Ecto neural progenitor cell (in vitro differentiated cells): ENCODE results near the gene ORM2.

Source experiments
- DNase-seq: peaks from one replicate; pipeline ENCODE4 v3.0.0-alpha.2; 2018; ENCODE audit warnings: low spot score

ORM2 gene

DNA sequence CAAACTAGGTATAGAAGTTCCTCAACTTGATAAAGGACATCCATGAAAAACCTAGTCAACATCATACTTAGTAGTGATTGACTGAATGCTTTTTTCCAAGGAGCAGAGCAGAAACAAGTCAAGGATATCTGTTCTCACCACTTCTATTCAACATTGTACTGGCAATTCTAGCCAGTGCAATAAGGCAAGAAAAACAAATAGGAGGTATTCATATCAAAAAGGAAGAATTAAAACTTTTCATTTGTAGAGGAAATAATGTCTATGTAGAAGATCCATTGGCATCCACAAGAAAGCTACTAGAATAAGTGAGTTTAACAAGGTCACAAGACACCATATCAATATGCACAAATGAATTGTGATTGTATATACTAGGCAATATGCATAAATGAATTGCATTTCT, 35.0 kb upstream of the ORM2 start:
- DNase-seq: no peak

DNA sequence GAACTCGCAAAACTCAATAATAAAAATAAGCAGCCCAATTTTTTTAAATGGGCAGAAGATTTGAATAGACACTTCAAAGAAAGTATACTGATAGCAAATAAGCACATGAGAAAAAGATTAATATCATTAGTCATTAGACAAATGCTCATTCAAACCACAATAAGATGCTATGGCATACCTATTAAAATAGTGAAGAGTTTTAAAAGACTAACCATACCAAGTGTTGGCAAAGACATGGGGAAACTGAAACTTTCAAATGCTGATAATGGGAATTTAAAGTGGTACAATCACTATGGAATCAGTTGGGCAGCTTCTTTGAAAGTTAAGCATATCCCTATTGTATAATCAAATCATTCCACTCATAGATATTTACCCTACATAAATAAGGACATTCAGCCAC, 33.3 kb upstream of the ORM2 start:
- DNase-seq: no peak

DNA sequence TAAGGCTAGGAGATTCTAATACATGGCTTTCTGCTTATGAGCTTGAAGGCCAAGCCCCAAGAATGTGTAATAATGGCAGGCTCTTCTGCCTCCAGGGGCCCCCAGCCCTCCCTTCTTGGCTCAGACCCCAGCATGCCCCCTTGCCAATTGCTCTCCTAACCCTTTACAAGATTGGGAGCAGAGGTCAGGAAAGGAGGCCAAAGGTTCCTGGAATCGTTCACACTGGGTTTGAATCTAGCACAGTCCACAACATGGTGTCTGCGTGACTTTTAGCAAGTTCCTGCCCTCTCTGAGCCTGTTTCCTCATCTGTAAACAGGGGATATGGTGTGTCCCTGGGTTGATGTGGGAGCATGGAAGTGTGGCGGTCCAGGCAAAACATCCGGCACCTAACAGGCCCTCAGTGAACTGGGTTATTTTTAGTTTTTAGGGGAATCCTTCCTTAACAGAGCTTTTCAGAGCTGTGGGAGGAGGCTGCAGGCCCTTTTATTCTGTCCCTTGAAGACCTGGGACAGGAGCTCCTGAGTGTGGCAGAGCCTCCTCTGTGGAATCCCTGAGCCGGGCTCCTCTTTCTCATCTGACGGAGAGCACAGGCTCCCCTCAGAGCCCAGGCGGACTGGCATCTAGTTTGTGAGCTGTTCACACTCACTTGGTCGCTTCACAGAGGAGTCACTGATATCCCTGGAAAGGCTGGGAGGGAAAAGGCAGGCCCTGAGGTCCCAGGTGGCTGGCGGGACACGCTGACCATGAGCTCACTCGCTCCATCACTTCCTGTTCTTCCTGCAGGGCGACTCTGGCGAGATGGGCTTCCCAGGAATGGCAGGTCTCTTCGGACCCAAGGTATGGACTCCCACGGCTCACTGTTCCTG, 30.1 kb upstream of the ORM2 start:
- peak; percentile 32 for DNase-seq

DNA sequence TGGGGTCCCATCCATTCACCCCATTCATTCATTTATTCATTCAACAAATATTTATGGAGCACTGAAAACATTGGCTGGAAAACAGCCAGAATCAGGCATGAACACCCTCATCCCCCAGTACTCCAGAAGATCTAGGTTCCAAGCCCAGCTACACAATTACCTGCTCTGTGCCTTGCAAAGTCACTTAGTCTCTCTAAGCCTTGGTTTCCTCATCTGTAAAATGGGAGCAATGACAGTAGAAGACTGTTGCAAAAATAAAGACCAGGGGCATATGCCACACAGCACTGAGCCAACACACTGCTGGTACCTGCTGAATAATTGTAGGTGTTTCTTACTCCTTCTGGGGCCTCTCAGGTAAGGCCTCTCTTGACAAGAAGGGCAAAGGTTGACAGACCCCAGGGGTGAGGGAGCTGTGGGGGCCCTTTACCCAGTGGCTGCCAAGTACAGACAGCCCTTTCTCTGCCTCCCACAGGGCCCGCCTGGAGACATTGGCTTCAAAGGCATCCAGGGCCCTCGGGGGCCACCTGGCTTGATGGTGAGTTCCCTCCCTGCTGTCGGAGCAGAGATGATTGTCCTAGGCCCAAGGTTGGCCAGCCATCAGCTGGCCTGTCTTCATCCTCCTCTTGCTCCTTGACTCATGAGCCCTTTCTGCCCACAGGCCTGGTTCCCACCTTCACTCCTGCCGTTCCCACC, 29.4 kb upstream of the ORM2 start:
- peak; percentile 22 for DNase-seq

DNA sequence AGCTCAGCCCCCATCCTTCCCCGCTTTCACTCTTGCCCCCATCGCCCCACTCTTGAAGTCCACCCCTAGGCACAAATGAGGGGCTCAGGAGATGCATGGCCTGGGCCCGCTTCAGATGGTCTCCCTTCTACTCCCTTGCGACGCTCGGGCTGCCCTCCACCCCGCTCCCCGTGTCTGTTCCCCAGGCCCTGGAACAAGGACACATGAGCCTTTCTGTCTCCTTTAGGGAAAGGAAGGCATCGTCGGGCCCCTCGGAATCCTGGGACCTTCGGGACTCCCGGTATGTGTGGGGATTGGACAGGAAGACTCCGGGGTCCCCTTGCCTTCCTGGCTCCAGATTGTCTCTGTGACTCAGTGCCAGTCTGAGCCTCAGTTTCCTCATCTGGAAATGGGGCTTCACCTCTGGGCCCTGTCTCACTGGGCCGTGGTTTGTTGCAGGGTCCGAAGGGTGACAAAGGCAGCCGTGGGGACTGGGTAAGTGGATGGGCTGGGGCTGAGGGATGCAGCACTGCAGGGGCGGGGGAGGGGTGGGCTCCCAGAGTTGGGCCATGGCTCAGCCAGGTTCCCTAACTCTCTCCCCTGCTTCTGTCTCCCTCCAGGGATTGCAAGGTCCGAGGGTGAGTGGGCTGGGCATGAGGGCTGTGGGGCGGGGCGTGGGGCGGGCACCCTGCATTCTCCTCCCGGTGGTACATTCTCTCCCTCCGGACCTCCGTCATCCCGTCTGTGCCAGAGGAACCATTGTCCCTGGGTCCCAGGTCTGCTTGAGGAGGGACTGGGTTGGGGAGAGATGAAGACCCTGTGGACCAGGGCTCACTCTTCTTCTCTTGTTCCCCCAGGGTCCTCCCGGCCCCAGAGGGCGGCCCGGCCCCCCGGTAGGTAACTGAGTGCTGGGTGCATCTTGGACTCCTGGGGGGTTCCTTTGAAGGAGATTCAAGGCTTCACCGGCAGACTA, 28.5 kb upstream of the ORM2 start:
- DNase-seq: peak; percentile 38

DNA sequence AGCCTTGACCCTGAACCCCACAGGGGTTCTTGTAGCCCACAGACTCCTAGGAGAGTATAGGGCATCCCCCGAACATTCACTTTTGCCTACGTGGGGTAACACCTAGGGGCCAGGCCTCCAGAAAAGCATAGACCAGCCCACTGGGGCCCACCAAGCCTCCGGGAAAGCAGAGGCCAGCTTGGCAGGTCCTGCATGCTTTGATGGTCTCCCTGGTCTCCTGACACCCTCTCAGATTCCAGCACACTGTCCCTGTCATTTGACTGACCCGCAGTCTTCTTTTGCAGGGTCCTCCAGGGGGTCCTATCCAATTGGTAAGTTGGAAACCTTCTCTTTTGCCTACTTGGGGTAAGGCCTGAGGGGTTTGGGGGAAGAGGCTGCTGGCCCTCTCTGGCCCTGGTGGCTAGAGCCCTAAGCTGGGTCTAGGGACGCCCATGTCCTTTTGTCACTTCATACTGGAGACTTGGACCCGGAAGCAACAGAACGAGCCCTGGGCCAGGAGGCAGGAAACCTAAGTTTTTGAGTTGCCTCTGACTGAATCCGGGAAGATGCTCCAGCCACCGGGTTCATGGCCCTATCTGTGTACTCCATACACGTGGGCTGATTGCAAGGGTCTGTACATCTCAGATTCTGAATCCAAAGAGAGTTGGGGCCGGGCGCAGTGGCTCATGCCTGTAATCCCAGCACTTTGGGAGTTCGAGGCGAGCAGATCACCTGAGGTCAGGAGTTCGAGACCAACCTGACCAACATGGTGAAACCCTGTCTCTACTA, 27.7 kb upstream of the ORM2 start:
- DNase-seq: peak; percentile 29

DNA sequence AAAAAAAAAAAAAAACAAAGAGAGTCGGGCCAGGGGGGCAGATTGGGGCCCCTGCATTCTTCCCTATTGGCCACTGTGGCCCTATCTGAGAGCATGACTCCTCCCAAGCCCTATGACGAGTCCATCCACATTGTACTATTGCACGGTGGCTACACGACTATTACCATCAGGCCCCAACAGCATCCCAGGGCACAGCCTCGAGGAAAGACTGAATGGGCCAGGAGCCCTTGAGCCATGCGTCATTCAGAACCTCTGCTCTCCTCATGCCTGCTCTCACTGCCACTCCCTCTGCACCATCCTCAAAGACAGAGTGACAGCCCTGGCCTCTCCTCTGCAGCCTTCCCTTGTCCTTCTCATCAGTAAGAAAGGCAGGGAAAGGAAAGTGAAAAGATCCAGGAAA, 26.9 kb upstream of the ORM2 start:
- peak; percentile 9 for DNase-seq

DNA sequence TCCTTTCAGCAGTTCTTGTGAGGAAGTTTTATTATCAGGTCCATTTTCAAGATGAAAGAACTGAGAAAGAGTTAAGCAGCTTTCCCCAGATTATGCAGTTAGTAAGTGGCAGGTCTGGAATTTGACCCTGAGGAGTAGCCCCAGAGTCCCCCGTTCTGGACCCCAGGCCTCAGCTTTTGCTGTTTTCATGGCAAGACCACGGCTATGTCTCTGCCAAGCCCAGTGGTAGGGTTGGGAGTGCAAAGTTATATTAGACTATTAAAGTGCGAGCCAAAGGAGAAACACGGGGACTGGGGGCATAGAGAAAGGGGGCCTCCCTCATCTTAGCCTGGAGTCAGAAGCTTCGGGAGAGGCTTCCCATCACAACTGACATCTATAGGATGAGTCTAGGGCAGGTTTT, 26.1 kb upstream of the ORM2 start:
- DNase-seq: peak; percentile 14

DNA sequence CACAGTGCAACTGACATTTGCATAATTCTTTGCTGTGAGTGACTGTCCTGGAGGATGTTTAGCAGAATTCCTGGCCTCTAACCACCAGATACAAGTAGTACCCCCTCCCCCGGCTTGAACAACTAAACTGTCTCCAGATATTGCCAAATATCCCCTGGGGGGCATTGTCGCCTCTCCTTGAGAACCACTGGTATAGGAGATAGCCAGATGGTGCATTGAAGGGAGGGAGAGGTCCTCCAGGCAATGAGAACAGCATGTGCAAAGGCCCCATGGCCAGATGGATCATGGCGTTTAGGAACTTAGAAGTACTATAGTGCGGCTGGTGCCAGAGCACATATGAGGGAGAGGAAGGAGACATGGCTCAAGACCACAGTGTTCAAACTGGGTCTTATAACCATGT, 25.7 kb upstream of the ORM2 start:
- DNase-seq: peak; percentile 31

DNA sequence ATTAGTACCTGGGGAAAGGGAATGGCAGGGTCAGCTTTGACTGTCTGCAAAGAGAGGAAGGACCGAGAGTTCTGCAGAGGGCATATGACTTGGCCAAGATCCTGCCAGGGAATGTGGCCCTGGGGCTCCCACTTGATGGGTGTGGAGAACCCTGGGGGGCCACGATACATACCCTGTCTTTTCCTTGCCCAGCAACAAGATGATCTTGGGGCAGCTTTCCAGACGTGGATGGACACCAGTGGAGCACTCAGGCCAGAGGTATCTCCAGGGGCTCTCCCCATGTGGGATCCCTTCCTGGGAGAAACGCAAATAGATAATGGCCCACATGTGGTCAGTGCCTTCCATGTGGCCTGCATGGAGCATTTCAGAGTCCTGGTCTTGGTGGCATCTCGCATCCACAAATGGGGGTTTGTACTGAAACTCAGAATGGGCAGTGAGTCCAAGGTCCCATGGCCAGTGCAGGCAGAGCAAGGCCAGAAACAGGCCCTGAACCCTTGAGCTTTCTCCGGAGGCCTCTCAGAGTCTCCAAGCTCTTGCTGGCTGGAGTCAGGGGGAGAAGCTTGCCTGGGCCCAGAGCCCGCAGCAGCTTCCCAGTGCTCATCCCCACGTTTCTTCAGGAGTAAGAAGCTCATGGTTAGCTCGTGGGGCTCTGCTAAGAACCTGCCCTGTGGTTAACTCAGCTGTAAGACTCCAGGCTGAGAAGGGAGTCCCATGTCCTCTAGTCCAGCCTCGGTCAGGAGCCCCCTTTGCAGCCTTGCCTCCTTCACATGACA, 25.1 kb upstream of the ORM2 start:
- peak; percentile 39 for DNase-seq

DNA sequence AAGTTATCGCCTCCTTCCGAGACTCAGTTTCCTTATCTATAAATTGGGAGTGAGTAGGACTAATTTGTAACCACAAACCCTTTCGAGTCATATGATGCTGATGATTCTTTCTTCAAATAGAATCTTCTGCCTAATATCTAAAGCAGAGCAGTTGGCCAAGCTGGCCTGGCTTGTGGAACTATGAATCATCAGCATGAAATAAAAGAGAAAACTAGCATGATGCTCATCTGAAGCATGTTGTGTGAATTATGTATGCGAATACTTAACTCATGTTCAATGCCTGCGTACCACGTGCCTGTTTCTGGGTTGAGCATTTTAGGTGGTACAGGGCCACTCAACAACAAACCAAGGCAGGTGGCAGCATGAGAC, 21.8 kb upstream of the ORM2 start:
- DNase-seq: peak; percentile 1

DNA sequence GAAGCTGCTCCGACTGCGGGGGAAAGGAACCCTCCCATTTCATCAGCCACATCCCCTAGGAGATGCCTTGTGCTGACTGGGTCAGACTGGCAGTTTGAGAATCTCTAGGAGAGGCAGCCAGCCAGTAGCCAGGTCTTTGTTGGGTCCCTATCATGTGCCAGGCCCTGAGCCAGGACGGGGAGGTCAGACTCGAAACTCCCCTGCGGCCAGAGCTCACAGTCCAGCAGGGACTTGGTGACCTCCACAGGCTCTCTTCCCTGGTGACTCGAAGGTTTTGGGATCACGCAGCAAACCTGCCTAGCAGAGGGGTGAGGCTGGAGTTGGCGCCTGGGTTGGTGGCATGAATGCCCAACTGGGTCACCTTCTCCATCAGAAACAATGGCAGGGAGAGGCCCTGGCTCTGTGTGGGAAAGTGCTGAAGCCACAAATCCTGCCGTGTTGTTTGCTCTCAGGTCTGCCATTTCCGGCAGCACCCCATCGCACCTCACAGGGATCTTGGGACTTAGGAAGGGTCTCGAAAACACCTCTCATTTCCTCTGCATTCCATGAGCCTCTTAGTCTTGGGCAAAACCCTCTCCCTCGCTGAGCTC, 21.2 kb upstream of the ORM2 start:
- DNase-seq: peak; percentile 27

DNA sequence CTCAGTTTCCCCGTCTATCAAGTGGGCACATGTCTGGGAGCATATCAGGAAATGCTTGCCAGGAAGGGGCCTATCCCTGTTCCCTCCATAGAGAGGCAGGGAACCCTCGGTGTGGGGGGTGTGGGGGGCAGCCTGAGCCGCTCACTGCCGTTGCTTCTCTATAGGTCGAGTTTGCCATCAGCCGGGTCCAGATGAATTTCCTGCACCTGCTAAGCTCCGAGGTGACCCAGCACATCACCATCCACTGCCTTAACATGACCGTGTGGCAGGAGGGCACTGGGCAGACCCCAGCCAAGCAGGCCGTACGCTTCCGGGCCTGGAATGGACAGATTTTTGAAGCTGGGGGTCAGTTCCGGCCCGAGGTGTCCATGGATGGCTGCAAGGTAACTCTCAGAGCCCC, 20.6 kb upstream of the ORM2 start:
- DNase-seq: peak; percentile 33

DNA sequence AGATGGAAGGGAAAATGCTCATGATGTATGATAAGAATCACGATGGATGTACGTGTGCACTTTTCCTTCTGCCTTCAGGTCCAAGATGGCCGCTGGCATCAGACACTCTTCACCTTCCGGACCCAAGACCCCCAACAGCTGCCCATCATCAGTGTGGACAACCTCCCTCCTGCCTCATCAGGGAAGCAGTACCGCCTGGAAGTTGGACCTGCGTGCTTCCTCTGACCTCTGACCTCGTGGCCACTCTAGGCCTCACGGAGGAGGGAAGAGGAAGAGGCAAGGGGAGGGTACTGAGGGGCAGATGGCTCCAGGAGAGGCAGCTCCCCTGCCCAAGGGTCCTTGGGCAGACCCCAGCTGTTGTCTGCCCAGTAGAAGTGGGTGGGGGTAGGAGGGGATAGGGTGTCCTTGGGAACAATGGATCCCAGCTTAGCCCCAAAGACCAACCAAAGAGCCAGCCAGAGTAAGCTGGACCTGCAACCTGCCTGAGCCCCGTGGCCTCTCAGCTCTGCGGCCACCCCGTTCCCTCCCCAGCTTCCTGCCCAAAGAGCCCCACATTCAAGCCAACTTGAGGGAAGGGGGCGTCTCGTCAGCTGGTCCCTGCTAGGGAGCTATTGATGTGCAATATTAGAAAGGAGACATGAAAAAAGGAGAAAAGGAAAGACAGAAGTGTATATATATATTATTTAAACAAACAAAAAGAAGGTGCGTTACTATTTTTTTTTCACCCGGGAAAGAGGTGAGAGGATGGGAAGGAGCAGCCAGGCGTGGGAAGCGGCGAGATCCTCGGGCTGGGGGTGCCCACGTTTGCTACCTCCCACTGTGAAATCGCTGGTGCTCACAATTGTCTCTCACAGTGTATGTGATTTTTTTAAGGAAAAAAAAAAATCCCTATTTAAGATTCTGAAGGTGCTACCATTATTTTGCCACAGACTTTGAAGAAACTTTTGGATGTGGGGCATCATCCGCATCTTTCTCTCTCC, 18.9 kb upstream of the ORM2 start:
- peak; percentile 30 for DNase-seq

DNA sequence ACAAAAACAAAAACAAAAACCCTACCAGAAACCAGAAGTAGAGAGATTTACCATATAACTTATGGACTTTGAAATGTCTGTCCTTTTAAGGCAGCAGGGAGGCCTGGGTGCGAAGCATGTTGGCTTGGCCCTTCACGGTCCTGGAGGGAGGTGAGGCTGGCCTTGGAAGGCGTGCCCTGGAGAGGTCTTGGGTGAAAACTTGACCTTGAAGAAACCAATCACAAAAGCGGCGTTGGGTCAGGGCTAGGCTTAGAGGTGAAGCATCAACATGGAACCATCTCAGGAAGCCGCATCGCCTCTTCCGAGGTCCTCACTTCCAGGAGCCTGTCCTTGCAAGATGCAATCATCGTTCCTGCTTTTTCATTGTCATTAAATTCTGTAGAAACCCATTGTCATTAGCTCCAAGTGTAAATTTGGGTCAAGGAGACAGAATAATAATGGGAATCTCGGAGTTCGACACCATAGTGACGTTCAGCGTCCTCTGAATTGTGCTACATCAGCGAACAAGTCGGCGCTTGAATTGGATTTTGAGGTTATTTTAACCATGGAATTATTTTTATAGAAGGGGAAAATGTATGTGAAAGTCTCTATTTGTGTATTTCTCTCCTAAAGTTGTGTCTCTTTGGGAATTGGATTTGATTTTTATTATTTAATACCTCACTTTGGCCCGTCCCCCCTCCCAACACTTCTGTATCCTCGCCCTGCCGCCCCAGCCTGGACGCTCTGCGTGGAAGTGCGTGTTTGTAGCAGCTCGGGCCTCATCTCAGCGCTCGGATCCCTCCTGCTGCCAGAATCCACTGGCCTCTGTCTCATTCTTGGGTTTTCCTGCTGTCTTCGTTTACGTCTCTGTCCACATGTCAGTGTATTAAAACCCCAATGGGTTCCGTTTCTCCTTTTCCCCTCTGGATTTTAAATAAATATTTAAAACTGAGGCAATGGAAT, 17.8 kb upstream of the ORM2 start:
- peak; percentile 23 for DNase-seq

DNA sequence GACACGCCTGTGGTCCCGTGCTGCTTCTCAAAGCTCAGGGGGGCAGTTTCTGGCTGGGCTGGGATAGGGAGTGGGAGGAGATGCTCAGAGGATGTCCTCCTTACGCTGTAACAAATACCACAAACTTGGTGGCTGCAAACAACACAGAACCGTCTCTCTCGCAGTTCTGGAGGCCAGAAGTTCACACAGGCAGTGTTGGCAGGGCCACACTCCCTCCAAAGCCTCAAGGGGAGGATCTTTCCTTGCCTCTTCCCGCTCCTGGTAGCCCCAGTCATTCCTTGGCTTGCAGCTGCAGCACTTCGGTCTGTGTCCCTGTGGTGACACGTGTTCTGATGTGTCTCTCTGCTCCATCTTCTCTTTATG, 17.2 kb upstream of the ORM2 start:
- peak; percentile 24 for DNase-seq

DNA sequence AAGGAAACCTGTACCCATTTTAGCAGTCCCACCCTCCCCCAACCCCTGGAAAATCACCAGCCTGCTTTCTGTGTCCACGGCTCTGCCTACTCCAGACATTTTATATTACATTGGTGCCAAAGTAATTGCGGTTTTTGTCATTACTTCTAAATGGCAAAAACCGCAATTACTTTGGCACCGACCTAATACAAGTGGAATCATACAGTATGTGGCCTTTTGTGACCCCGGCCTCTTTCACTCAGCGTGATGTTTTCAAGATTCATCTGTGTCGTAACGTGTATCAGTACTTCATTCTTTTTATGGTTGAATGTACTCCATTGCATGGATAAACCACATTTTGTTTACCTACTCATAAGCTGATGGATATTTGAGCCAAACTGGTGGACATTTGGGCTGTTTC, 16.5 kb upstream of the ORM2 start:
- no peak for DNase-seq

DNA sequence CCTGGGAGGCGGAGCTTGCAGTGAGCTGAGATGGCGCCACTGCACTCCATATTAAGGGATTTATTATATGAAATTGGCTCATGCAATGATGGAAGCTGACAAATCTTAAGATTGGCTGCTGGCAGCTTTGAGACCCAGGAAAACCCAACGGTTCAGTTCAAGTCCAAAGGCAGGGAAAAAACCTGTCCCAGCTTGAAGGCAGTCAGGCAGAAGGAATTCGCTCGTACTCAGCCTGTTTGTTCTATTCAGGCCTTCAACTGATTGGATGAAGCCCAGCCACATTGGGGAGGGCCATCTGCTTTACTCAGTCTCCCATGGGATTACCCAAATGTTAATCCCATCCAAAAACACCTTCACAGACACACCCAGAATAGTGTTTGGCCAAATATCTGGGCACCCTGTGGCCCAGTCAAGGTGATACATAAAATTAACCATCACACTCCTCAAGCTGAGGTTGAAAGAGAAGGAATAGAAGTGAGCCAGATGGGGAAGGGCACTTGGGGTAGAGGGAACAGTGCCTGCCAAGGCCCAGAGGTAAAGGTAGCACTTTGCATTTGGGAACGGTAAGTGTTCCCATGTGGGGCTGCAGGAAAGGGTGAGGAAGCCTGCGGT, 15.3 kb upstream of the ORM2 start:
- peak; percentile 12 for DNase-seq
